Neural cell (in vitro differentiated cells): ENCODE data around the gene FBXL17. TPM values are rescaled to one million over a fixed set of nuclear protein-coding genes. Genes with fewer than 3 reads are reported as not detected.

Source experiments
- H2AFZ ChIP-seq: fragments of 200-600, 300-800 bp; sonication (generic), shearing (Covaris generic); 2 replicates; pipeline ENCODE4 v1.6.0; 2014; ENCODE audit warnings: low read depth, mild to moderate bottlenecking, antibody characterized with exemption, low read length, moderate library complexity
- H3F3A ChIP-seq: fragments of 200-600 bp; shearing (Covaris generic); 2 replicates; pipeline ENCODE4 v1.6.1; 2016; ENCODE audit warnings: mild to moderate bottlenecking, moderate library complexity, mixed read lengths, antibody characterized with exemption, low read length; ENCODE audit not compliant: insufficient read depth, poor library complexity, severe bottlenecking
- H3K27ac ChIP-seq: fragments of 200-600, 300-800 bp; sonication (generic), shearing (Covaris generic); 2 replicates; pipeline ENCODE4 v1.5.1; 2014; ENCODE audit warnings: mild to moderate bottlenecking, low read length, moderate library complexity
- H3K27me3 ChIP-seq: fragments of 300-800, 200-600 bp; sonication (generic), shearing (Covaris generic); 2 replicates; pipeline ENCODE4 v1.6.0; 2014; ENCODE audit warnings: mild to moderate bottlenecking, low read depth, low read length, moderate library complexity; ENCODE audit not compliant: insufficient read depth
- H3K36me3 ChIP-seq: fragments of 300-800, 200-600 bp; sonication (generic), shearing (Covaris generic); 2 replicates; pipeline ENCODE4 v1.5.1; 2014; ENCODE audit warnings: mild to moderate bottlenecking, antibody characterized with exemption, low read length, moderate library complexity; ENCODE audit not compliant: insufficient read depth
- H3K4me2 ChIP-seq: fragments of 300-800, 200-600 bp; sonication (generic), shearing (Covaris generic); 2 replicates; pipeline ENCODE4 v1.6.0; 2014; ENCODE audit warnings: mild to moderate bottlenecking, low read length
- H3K4me3 ChIP-seq: fragments of 300-800, 200-600 bp; sonication (generic), shearing (Covaris generic); 2 replicates; pipeline ENCODE4 v1.5.1; 2014; ENCODE audit warnings: mild to moderate bottlenecking, low read length, moderate library complexity
- H3K79me2 ChIP-seq: fragments of 200-600 bp; shearing (Covaris generic); replicated peaks from 2 replicates; pipeline ENCODE4 v1.6.0; 2014; ENCODE audit warnings: mild to moderate bottlenecking, low read length, moderate library complexity; ENCODE audit not compliant: insufficient read depth
- H3K9ac ChIP-seq: fragments of 300-800, 200-600 bp; sonication (generic), shearing (Covaris generic); 2 replicates; pipeline ENCODE4 v1.6.1; 2016; ENCODE audit warnings: mild to moderate bottlenecking, low read length, mixed read lengths
- H3K9me2 ChIP-seq: fragments of 200-600 bp; shearing (Covaris generic); 2 replicates; pipeline ENCODE4 v1.6.1; 2016; ENCODE audit warnings: mild to moderate bottlenecking, low read length, mixed read lengths; ENCODE audit not compliant: insufficient read depth
- H3K9me3 ChIP-seq: fragments of 200-600, 300-800 bp; sonication (generic), shearing (Covaris generic); 2 replicates; pipeline ENCODE4 v1.6.1; 2016; ENCODE audit warnings: mild to moderate bottlenecking, mixed run types, low read length, moderate library complexity, mixed read lengths
- H4K20me1 ChIP-seq: fragments of 200-600 bp; shearing (Covaris generic); 2 replicates; pipeline ENCODE4 v1.6.1; 2016; ENCODE audit warnings: mild to moderate bottlenecking, mixed run types; ENCODE audit not compliant: insufficient read depth
- CTCF ChIP-seq: fragments of 450-650 bp; IDR thresholded peaks from 2 replicates; pipeline ENCODE4 v1.5.1; 2014; ENCODE audit warnings: antibody characterized with exemption, mild to moderate bottlenecking, moderate library complexity; ENCODE audit not compliant: poor library complexity, severe bottlenecking
- EP300 ChIP-seq: fragments of 450-650 bp; conservative IDR thresholded peaks from 2 replicates; pipeline ENCODE4 v1.6.1; 2014; ENCODE audit warnings: antibody characterized with exemption, mild to moderate bottlenecking, moderate library complexity; ENCODE audit not compliant: poor library complexity, severe bottlenecking
- EZH2 ChIP-seq: fragments of 200-600, 300-800 bp; shearing (Covaris generic), sonication (generic); IDR thresholded peaks from 2 replicates; pipeline ENCODE4 v1.6.1; 2014; ENCODE audit warnings: antibody characterized with exemption, low read length, borderline replicate concordance, mild to moderate bottlenecking; ENCODE audit not compliant: insufficient read depth, poor library complexity, severe bottlenecking
- MXI1 ChIP-seq: fragments of 450-650 bp; conservative IDR thresholded peaks from 2 replicates; pipeline ENCODE4 v1.6.1; 2014; ENCODE audit warnings: antibody characterized with exemption, mild to moderate bottlenecking; ENCODE audit not compliant: poor library complexity, severe bottlenecking
- POLR2AphosphoS5 ChIP-seq: IDR thresholded peaks from 2 replicates; pipeline ENCODE4 v1.6.1; 2012
- RAD21 ChIP-seq: fragments of 450-650 bp; conservative IDR thresholded peaks from 2 replicates; pipeline ENCODE4 v1.6.1; 2014; ENCODE audit warnings: antibody characterized with exemption, mild to moderate bottlenecking, moderate library complexity
- REST ChIP-seq: IDR thresholded peaks from 2 replicates; pipeline ENCODE4 v1.6.1; 2012; ENCODE audit warnings: borderline replicate concordance
- SMC3 ChIP-seq: fragments of 450-650 bp; conservative IDR thresholded peaks from 2 replicates; pipeline ENCODE4 v1.6.1; 2014; ENCODE audit warnings: antibody characterized with exemption, mild to moderate bottlenecking, moderate library complexity; ENCODE audit not compliant: poor library complexity
- TAF1 ChIP-seq: IDR thresholded peaks from 2 replicates; pipeline ENCODE4 v1.6.1; 2012; ENCODE audit warnings: low read depth
- polyA plus RNA-seq: library from polyadenylated mRNA; depleted of rRNA; stranded (reverse); fragments of >200 nt; gene quantifications from 2 replicates; pipeline ENCODE4 v1.2.3, GENCODE V29; 2014

Gene FBXL17
- polyA plus RNA-seq, 1 donor from 2014 or later = 19.6 TPM

- H3K4me2 ChIP-seq = no peak overlapping the region
- H3K4me3 ChIP-seq = no peak overlapping the region
Observed at GRCh38 chr5:108079753-108080152, 302.1 kb downstream of the FBXL17 start.

GRCh38 chr5:108078882-108079281, 303.0 kb downstream of the FBXL17 start:
- no peaks in the 10 kb centered on the region for H3K9me3 ChIP-seq
- H3K9ac ChIP-seq = no peak overlapping the region
- H3K36me3 ChIP-seq = no peaks in the 10 kb centered on the region
- H3K79me2 ChIP-seq = no peaks in the 10 kb centered on the region
- TF ChIP-seq EP300 = no peak
- TF ChIP-seq REST = no peak
- TF ChIP-seq TAF1 = no peak
- TF ChIP-seq RAD21 = no peak
- TF ChIP-seq MXI1 = no peak
- TF ChIP-seq POLR2AphosphoS5 = no peak
- no peak for TF ChIP-seq EZH2
- no peak for TF ChIP-seq SMC3
- TF ChIP-seq CTCF = no peak
- no peaks in the 10 kb centered on the region for H3K27me3 ChIP-seq
- H3K4me3 ChIP-seq = no peak overlapping the region
- no peaks in the 10 kb centered on the region for H3F3A ChIP-seq
- no peaks in the 10 kb centered on the region for H3K9me2 ChIP-seq
- H2AFZ ChIP-seq = no peak overlapping the region
- no peaks in the 10 kb centered on the region for H4K20me1 ChIP-seq
- H3K27ac ChIP-seq = no peak overlapping the region
- H3K4me2 ChIP-seq = no peak overlapping the region

More at GRCh38 chr5:108079753-108080152, 302.1 kb downstream of the FBXL17 start:
- Histone ChIP-seq H3K9me3 (no peaks in the 10 kb centered on the region), H3K9me2 (no peaks in the 10 kb centered on the region), H3K36me3 (no peaks in the 10 kb centered on the region), H4K20me1 (no peaks in the 10 kb centered on the region), H3F3A (no peaks in the 10 kb centered on the region), H3K27me3 (no peaks in the 10 kb centered on the region), H3K9ac (no peak overlapping the region), H3K27ac (no peak overlapping the region), H2AFZ (no peak overlapping the region), H3K79me2 (no peaks in the 10 kb centered on the region)
- TF ChIP-seq RAD21 (no peak), MXI1 (no peak), CTCF (no peak), EP300 (no peak)
